ENCODE measurements around the gene WDR31.

- no peak for TF ChIP-seq CTCF (conservative IDR thresholded peaks at IDR 0.05; ENCODE audit: low read depth, low read length)
- no peak for TF ChIP-seq EZH2 (IDR thresholded peaks at IDR 0.05; ENCODE audit: low read length, unreplicated experiment)
These were observed 41.8 kb downstream of the WDR31 start for GRCh38 chr9:113298311-113298710.
